Activated CD4-positive, alpha-beta T cell treated with anti-CD3 and anti-CD28 coated beads for 48 hours (primary cell): ENCODE measurements around the gene RALGAPA2.

Experiments
- DNase-seq: peaks from one replicate; pipeline ENCODE4 v3.0.0-alpha.2; 2020

RALGAPA2 gene

DNA sequence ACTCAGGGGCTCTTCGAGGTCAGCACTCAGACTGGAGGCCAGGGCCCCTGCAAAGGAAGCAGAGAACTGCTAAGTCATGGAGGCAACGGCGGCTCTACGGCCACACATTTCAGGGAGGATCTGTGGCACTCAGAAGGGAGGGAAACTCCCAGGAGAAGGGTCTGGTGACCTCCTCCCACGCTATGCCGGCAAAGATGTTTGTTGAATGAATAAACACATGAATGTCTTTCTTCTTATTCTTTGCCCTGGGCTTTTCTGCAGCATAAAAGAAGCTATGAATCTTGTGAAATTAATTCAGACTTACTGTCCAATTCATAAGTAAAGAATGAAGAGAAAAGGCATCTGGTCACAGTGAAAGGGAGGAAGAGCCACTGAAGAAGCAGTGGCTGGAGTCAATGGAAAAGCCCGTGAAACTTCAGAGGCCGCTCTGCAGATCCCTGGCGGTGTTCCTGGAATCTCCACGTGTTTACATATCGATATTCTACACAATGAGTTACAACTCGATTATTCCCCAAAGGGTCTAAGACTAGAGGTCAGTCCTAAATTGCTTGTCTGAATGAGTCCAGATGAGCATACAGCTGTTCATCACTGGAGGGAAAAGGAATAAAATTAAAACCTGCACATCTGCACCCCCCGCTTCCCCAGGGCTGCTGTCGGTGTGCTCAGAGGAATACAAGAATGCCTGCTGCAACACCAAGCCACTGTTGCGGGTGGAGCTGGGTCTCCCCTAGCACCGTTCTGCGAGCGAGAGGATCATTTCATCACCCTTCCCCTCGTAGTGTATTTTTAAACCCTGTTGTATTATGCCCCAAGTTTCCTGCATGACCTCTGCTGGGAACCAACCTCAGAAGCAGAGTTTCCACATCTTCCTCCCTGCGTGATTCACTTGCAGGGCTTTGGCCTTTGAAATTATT lies 319.0 kb downstream of the RALGAPA2 start:
- no peak for DNase-seq

DNA sequence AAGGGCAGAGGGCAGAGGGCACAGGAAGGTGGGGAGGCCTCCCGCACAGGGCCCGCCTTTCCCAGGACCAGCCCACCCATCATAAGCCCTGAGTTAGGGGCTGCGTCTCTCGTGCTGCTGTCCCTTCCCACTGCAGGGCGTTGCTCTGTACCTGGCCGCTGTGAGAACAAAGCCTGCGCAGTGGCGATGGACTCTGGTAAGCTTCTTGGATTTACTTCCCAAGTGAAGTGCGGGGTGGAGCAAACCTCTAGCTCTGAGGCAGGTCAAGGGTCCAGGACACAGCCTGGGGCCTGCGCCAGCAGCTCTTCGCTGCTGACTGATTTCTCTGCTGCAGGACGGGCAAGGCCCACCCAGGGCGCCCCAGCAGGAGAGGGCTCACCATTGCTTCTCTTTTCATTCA lies 320.7 kb downstream of the RALGAPA2 start:
- DNase-seq, result no peak

DNA sequence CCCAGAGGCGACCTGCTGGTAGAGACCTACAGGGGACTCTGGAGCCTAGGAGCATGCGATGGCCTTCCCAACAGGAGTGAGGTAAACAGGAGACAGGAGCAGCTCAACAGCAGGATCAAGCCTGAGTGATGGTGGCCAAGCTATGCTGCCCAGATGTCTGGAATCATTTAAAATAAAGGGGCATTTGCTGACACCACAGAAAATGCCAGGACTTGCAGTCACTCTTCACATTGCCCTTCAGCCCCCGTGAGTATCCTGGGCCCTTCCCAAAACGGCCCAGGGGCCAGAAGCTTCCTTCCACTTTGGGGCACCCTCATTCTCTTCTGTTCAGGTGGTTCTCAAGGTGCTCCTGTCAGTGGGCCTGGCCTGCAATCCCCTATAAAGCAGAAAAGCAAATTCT lies 321.3 kb downstream of the RALGAPA2 start:
- DNase-seq, result no peak

DNA sequence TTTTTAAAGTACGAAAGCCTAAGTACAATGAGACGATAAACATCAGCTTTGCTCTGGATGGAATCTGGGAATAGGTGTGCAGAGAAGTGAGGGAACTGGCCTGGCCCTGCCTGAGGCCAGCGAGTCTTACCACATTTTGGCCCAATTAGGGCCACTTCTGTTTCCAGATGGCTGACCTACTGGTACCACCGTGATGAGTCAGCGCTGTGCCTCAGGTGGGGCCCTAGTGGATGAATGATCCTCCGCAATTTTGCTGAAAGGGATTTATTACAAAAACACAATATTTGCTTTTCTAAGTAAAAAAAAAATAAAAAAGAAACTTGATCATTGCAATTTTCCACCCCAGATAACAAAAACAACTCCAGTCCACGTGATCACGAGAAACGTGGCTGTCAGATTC lies 322.1 kb downstream of the RALGAPA2 start:
- DNase-seq, result no peak

DNA sequence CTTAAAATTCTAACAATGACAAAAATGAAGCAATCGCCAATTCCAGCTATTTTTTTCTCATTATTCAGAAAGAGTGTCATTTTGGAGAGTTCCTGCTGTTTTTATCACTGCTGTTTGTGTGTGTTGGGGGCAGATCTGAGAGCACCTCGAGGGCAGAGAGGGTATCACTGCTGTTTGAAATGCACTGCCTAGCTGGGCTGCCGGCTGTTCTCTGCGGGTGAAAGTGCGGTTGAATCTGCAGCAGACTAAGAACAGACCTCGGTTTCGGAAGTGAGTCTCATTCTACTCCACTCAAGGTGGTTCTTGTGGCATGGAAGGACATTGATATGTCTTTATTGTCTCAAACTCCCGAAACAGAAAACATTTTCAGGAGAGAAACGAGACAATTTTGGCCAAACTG lies 326.3 kb downstream of the RALGAPA2 start:
- no peak for DNase-seq

DNA sequence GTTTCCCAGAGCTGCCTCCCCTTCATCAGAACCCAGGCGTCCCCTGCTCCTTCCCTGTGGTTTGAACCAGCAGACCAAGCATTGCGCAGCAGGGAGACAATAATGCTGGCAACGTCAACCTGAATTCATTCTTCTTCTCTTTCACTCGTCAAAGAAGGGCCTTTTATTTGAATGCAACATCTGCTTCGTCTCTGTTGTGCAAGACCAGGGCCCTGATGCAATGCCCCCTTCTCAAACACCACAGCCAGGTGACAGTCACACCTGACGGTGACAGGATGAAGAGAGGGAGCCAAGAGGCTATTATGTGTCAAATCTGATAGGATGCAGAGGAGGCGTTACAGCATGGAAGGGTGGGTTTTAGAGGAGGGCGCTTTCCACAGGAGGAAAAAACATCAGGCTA lies 336.6 kb downstream of the RALGAPA2 start:
- DNase-seq, result no peak

DNA sequence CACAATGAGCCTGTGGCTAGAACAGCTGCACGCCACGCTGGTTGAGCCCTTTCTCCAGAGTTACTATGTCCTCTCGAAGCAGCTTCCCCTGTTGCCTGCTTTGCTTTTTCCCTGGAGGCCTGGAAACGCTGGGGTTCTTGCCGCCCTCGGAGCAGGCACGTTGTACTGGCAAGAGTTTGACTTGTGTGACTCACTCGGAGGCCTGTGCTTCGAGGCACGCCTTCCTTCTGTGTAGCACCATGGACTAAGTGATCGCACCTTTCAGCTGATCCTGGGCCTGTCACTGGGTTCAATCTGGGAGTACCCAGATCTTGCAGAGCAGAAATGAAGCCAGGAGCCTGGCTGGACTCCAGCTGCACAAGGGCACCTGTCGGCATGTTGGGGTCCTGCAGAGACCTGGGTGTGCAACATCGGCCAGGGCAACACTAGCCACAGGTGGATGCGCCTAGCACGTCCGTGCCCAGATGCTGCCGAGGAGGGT lies 339.3 kb downstream of the RALGAPA2 start:
- DNase-seq, result peak; percentile 16

DNA sequence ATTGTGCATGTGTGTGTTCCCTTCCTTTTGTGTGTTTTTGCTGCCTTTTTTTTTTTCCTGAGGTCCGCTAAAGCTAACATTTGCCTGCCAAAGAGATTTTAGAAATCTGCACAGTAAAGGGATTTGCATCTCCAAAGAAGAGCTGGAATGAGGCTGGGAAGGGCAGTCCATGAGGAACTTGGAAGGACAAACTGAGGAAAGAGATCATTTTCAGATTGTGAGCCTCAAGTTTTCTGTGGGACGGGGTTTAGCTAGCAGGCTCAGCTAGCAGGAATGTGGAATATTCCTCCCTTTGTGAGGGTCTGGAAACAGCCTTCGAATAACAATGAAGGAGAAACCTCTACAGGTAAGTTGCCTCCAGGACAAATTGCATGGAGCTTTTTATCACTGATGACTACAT lies 340.8 kb downstream of the RALGAPA2 start:
- DNase-seq, result no peak

DNA sequence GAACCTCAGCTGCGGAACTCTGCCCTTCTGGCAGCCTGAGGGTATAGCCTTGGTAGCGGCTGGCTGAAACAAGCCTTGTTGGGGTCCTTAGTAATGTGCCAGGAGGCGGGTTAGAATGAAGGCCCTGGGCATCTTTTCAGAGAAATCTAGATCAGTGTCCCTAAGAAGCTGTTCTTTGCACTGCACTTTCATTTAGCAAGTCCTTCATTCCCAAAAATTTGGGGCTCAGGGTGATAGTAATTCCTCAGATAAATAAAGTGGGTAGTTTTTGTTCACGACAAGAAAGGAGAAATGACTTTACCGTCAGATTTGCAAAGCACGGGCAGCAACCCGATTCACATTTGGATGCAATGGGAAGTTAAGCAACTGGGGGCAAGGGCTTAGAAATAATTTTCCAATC lies 341.4 kb downstream of the RALGAPA2 start:
- DNase-seq, result no peak

DNA sequence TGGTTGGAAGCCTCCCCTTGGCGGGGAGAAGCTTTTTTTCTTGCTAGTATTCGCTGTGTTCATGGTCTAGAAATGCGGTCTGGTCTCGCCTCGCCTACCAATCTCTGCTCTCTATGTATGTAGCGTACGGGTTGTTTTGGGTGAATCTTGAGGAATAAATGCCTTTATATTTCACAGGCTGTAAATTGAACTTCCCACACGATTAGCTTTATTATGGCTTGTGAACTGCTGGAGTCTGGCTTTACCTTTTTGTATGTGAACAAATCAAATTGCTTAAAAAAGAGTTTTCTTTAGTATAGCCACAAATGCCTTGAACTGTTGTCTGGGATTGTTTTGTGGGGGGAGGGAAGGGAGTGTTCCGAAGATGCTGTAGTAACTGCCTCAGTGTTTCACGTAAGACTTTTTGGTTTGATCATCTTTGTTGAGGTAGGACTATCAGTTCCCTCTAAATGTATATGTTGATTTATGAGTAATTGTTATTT lies 342.3 kb downstream of the RALGAPA2 start:
- no peak for DNase-seq

DNA sequence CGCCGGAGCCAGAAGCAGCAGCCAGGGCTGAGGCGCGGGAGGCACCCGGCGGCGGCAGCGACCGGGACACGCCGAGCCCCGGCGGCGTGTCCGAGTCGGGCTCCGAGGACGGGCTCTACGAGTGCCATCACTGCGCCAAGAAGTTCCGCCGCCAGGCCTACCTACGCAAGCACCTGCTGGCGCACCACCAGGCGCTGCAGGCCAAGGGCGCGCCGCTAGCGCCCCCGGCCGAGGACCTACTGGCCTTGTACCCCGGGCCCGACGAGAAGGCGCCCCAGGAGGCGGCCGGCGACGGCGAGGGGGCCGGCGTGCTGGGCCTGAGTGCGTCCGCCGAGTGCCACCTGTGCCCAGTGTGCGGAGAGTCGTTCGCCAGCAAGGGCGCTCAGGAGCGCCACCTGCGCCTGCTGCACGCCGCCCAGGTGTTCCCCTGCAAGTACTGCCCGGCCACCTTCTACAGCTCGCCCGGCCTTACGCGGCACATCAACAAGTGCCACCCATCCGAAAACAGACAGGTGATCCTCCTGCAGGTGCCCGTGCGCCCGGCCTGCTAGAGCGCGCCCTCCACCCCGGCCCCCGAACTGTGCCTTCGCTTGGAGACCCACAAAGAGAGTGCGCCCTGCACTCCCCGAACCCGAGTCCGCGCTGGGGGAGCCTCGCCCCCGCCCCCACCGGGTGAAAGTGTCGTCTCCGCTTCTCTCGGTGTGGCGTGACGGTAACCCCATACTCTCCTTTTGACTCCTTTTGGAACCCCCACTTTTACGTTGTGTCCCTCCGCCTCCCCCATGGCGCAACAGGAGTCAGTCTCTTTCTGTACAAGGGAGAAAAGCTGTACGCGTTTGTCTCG lies 343.0 kb downstream of the RALGAPA2 start:
- DNase-seq, result peak; percentile 53

DNA sequence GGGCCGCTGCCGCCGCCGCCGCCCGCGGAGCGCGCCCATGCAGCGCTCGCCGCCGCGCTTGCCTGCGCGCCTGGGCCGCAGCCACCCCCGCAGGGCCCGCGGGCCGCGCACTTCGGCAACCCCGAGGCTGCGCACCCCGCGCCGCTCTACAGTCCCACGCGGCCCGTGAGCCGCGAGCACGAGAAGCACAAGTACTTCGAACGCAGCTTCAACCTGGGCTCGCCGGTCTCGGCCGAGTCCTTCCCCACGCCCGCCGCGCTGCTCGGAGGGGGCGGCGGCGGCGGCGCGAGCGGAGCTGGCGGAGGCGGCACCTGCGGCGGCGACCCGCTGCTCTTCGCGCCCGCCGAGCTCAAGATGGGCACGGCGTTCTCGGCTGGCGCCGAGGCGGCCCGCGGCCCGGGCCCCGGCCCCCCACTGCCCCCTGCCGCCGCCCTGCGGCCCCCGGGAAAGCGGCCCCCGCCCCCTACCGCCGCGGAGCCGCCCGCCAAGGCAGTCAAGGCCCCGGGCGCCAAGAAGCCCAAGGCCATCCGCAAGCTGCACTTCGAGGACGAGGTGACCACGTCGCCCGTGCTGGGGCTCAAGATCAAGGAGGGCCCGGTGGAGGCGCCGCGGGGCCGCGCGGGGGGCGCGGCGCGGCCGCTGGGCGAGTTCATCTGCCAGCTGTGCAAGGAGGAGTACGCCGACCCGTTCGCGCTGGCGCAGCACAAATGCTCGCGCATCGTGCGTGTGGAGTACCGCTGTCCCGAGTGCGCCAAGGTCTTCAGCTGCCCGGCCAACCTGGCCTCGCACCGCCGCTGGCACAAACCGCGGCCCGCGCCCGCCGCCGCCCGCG lies 343.8 kb downstream of the RALGAPA2 start:
- DNase-seq, result peak; percentile 40

DNA sequence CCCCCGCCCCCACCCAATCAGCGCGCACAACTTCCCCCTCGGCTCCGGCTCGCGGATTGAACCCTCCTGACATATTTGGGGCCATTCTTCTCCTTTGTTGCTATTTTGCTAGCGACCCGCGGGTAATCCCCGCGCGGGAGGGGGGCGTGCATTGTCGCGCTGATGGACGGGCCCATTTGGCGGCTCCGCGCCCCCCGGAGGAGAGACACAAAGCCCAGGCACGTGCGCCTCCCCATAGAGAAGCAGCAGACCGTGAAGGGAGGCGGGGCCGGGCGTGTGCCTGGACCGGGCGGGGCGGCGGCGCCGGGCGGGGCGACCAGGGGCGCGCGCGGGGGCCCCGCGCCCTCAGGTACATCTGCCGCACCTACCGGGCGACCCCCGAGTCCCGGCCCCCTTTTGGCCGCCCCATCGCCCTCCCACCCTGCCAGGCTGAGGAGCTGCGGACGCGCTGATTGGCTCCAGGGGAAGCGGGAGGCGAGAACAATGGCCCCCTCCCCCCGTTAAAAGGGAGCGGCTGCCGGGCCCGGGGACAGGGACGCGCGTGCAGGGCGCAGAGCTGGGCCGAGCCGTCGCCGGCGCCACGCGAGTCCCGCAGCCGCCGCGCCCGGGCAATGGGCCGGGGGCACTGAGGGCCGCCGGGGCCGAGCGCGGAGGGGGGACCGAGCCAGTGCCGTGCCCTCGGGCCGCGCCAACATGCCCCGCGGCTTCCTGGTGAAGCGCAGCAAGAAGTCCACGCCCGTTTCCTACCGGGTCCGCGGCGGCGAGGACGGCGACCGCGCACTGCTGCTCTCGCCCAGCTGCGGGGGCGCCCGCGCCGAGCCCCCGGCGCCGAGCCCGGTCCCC lies 344.6 kb downstream of the RALGAPA2 start, which contains the start of gene INSM1:
Gene INSM1, plus strand, starts transcription at position 530 of the 843 bp plus-strand sequence. Its CDS starts 164 bp downstream, at position 694.
- peak; percentile 73 for DNase-seq

DNA sequence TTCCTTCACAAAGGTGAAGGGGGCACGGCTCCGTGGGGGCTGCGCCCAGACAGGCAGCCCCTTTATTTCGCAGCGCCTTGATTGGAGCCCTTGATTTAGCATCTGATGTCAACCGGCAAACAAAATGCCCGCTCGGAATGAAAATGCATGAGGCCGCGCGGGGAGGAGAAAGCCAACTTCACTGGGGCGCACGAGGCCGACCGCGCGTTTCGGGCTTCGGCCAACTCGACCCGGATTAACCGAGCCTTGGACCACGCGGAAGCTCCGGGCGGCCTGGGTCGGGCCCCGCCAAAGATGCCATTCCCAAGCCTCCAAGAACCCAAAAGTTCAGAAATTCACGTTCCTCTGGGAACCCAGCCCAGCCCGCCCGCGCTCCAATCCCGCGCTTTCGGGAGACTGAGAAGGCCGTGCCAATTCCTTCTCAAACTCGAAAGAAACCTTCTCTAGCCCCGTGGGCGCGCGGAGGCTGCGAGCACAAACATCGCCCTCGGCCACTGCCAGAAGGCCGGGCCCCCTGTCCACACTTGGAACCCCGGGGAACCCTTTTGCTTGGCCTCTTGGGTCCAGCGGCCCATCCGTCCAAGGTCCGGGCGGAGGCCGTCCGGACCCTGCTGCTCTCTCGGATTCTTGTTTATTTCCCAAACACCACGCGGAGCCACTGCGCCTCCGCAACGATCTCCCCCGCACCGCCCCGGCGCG lies 345.4 kb downstream of the RALGAPA2 start:
- DNase-seq, result peak; percentile 34

DNA sequence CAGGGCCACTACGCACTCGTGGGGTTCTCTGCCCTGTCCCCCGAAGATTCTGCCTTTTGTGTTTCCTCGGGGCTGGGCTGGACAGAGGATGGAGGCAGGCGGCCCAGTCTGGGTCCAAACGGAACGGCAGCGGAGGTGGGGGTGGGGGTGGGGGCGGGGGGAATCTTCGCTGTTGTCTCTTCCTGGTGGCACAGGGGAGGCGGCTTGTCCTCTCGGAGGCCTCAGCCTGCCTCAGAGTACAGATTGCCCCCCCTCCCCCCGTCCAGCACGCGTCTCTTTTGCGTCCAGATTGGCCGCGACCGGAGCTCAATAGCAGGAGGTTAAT lies 345.9 kb downstream of the RALGAPA2 start:
- DNase-seq, result no peak

DNA sequence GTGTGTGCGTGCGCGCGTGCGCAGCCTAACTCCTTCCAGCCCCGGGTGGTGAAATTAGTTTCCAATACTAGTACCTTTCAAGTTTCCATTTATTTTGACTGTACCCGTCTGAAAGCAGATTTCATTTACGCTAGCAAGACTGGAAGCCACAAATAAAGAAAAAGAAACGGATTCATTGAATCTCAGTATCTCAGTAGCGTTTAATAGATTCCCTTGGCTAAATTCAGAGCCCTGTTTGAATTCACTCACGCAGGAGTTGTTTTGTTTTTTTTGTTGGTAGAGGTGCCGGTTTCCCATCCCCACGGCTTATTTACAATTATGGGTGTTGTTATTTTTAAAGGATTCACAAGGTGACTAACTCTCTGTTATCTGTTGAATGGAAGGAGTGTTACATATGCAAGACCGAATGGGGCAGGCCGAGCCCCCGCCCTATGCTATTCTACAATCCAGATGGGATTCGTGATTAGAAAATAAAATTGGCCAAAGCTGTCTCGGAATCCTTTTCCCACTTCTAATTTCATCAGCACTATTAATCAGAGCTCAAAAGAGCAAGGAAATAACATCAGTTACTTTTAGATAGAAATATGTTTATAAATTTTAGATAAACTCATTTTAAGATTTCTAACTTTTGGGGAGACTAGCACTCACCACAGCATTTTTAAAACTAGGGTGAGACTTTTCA lies 346.8 kb downstream of the RALGAPA2 start:
- DNase-seq, result no peak

DNA sequence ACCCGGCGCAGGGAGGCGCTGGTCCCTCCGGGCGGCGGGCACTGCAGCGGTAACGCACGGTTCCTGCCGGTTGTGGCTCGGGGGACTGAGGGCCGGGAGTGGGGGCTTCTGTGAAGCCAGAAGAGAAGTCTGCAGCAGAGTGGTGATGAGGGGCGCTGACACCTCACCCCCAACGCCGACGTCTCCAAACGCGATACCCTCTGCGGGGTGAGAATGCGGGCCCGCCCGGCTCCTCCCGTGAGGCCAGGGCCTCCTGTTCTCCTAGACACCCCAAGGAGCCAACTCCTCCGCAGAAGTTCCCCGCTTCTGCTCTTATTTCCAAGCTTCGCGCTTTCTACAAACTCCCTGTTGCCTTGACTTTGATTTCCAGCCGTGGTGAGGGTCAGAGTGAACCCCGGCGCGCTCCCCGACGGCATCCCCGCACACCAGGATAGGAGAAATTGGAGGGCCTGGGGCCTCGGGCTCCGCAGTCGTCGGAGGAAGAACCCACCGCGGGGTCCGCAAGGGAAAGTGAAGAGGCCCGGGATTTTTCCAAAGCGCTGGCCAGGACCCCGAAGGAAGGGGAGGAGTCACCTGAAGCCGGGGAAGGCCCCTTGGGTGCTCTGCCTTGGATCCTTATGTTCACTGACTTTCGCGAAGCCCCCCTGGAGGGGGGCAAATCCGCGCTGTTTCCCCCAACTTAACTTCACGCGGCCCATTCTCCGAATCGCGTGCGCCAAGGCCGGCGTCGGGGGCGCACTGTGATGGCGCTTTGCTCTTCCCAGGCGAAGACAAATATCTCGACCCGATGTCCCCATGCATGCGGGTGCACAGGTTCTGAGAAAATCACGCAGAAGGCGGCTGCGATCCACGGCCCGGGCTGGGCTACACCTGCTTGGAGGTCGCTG lies 347.6 kb downstream of the RALGAPA2 start:
- DNase-seq, result peak; percentile 57

DNA sequence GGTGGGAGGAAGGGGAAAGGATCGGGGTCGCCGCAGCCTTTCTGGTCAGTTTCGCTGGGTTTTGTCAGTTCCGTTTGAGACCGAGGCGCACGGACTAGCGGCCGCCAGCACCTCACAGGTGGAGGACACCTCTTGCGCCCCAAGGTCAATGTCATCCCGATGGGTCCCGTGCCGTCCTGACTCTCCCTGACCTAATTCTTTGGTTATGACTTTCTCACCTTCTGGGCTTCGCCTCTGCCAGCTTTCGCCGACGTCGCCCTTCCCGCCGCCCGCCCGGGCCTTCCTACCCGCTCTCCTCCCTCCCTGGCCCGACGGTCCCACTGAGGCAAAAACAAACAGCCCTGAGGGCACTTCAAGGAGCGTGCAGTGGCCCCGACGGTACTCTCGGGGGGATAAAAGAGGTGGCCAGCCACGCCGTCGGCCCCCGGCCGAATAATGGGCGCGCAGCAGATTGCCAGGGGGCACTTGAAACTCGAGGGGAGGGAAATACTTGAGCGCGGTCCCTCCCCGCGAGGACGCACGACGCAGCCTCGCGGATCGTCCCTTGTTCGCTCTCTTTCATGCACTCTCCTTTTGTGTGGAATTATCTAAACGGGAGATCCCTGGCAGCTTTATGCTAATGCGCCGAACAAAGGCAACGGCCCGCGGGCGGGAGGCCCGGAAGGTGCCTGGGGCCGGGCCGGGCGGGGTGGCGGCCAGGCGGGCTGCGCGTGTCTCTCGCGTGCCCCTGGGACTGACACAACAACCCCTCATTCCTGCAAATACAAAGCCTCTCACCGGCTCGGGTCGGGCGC lies 348.4 kb downstream of the RALGAPA2 start:
- DNase-seq, result peak; percentile 41

DNA sequence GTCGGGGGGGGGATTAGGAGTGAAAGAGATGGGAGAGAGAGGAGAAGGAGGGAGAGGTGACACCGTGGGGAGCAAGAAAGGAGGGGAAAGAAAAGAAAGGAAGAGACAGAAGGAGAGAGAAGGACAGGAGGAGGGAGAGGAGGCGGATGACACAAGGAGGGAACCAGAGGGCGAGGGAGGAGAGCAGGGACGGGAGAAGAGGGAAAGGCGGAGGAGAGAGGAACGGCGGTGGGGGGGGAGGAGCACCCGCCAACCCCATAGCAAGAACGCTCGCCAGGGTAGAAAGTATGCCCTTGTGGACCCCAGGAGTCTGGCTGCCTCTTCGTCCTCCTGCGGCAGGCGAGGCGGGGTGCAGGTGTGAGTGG lies 349.0 kb downstream of the RALGAPA2 start:
- no peak for DNase-seq
